Stimulated activated CD8-positive, alpha-beta memory T cell treated with anti-CD3 and anti-CD28 coated beads, Interleukin-12 subunit alpha, Interleukin-12 subunit beta, amount 100 ng/mL, for 1 hour (primary cell): Measurements from ENCODE around the gene NPAS2.

ENCODE experiments used
- DNase-seq: peaks from one replicate; pipeline ENCODE4 v3.0.0-alpha.2; 2020; ENCODE audit warnings: low read depth

NPAS2 gene

GRCh38 chr2:100853909-100854810, 34.2 kb downstream of the NPAS2 start:
- no peak for DNase-seq

- DNase-seq: no peak
These were observed 35.1 kb downstream of the NPAS2 start for GRCh38 chr2:100855084-100855483.

DNA sequence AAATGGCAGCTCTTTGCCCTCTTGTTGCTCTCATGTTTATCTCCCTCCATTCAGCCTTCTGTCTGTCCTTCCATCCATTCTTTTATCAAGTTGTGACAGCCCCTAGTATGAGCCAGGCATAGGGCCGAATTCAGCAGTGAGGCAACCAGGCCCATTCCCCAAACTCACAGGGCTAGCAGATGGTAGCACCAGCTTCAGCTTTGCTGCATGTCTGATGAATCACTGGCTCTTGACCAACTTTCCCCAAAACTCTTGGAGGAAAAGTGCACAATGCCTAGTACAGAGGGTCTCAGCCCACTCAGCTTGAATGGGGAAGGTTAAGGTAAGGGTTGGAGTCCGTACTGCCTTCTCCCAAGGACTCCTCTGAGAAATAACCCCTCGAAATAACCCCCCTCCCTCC, 35.7 kb downstream of the NPAS2 start:
- no peak for DNase-seq

DNA sequence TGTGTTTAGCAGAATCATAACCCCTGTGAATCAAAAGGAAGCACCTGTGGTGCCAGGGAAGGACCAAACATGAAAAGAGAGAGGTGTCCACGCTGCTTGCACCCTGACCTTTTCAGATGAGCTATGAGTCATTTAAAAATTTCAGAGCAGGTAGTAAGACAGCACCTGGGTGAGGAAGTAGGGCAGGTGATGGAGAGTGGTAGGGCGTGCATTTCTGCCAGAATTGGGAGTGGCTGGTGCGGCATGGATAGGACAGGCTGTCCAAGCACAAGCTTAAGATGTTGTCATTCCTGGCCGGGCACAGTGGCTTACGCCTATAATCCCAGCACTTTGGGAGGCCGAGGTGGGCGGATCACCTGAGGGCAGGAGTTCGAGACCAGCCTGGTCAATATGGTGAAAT, 36.8 kb downstream of the NPAS2 start:
- DNase-seq: no peak

GRCh38 chr2:100857341-100857740, 37.4 kb downstream of the NPAS2 start:
- DNase-seq: no peak

- DNase-seq: no peak
These were observed 38.0 kb downstream of the NPAS2 start for GRCh38 chr2:100857915-100858314.

DNA sequence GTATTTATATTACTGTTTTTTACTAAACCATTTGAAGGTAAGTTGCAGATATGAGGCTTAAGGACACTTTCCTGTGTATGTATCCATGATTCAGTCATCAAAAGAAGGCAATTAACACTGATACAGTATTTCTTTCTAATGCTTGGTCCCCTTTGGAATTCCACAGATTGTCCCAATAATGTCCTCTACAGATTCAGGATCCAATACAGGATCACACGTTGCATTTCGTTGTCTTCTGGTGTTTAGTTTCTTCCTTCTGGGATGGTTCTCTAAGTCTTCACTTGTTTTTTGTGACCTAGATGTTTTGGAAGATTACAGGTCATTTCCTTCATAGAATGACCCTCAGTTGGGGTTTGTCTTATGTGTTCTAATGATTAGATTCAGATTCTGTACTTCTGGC, 40.0 kb downstream of the NPAS2 start:
- DNase-seq: no peak

GRCh38 chr2:100861340-100861739, 41.4 kb downstream of the NPAS2 start:
- DNase-seq: no peak

DNA sequence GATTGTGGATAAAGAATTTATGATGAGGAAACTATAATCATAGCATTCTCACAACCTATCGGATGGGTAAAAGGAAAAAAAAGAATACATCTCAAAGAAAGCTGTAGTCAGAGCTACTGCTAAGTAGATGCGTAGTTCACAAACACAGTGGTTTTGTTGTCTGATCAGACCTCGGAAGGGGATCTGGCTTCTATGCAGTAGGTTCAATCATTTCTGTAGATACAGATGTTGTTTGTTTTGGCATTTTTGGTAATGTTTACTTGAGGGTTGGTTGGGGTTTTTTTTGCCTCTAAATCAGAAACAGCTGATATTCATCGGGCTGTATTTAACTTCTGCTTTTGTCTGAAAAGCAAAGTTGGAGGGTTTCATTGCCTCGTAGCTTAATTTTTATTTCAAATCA, 42.1 kb downstream of the NPAS2 start:
- DNase-seq: no peak

- DNase-seq: no peak
These were observed 46.0 kb downstream of the NPAS2 start for GRCh38 chr2:100865816-100866460.

- DNase-seq: no peak
These were observed 48.1 kb downstream of the NPAS2 start for GRCh38 chr2:100868083-100868482.

GRCh38 chr2:100869120-100869519, 49.2 kb downstream of the NPAS2 start:
- no peak for DNase-seq

DNA sequence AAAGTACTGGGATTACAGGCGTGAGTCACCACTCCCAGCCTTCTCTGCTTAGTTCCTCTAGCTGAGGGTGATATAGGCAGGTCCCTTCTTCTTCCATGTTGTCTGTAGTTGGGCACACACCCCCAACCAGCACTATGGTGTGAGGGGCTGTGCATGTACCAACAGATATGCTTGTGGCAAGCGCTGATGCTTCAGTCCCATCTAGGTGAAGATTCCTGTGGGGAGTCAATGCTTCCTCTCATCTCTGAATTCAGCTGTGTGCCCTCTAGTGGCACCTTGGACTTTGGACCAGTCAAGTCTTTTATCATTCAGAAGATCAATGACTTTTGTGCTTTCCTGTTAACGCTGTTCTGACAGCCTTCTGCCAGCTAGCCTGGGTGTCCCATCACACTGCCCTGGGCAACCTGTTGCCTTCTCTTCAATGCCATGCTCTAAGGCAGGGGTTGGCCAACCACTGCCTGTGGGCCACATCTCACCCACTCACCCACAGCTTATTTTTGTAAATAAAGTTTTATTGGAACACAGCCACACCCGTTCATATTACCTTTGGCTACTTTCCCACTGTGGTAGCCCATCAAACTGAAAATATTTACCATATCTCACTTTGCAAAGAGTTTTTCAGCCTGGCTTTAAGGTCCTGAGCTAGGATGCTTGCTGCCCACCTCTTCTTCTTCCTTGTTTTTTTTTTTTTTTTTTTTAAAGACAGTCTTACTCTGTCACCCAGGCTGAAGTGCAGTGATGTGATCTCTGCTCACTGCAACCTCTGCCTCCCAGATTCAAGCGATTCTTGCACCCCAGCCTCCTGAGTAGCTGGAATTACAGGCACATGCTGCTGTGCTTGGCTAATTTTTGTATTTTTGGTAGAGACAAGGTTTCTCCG, 51.0 kb downstream of the NPAS2 start:
- DNase-seq: no peak

GRCh38 chr2:100875516-100876230, 55.7 kb downstream of the NPAS2 start:
- DNase-seq: no peak

GRCh38 chr2:100876231-100876860, 56.4 kb downstream of the NPAS2 start:
- no peak for DNase-seq

- no peak for DNase-seq
These were observed 57.6 kb downstream of the NPAS2 start for GRCh38 chr2:100877555-100877954.

DNA sequence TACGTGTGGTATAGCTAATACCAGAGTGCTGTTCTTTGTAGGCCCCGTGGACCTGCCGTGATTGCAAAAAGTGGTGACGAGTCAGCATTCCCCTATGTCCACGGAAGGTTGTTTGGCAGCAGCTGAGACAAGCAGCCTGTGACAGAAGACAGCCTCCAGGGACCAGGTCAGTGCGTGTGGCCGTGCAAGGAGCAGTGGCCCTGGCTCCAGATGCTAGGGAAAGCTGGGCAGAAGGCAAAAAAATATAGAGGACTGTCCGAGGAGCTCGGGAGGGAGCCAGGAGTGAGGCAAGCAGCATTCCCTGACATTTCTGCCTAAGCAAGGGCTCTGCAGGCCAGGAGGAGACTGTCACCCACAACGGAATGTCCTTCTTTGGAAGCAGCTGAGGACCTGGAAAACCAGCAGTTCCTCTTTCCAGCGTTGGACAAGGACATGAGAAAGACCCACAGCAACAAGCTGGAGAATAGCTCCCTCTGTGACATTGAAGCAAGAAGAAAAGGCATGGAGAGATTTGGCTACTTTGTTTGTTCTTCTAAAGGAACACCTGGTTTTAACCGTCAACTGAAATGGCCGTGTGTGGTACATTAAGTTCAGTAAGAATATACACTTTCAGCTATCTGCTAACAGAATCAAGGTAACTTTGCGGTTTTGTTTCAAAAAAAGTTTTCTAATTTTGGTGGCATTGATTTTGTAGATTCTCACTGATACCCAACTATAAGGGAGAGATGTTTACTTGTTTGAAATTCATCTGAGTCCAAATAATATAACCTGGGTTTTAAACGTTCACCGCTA, 58.3 kb downstream of the NPAS2 start:
- no peak for DNase-seq

GRCh38 chr2:100879296-100879695, 59.4 kb downstream of the NPAS2 start:
- no peak for DNase-seq

- DNase-seq: no peak
These were observed 60.1 kb downstream of the NPAS2 start for GRCh38 chr2:100880036-100880435.

DNA sequence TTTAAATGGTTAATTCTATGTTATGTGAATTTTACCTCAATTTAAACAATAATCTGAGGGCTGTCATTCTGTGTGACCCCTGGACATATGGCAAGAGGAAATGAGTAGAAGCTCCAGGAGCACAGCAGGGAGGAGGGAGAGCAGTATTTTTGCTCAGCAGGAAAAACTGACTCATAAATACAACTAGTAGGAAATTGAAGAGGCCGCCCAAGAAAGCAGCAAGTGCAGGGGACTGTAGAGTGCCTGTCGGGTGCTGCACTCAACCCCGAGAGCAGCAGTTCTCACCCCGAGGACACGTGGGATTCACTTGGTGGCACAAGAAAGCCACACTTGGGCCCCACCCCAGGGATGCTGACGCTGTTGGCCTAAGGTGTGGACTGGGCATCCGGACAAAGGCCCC, 60.8 kb downstream of the NPAS2 start:
- no peak for DNase-seq
